GM23338 (cell line): Measurements from ENCODE around the gene SREBF2. TPM values are rescaled to one million over a fixed set of nuclear protein-coding genes. Genes with fewer than 3 reads are reported as not detected.

ENCODE experiments used
- ATAC-seq: fragments of 200-7000 bp; cut with Tn5 transposase; 3 replicates; pipeline ENCODE4 v1.9.1; 2020
- DNase-seq: peaks from one replicate; pipeline ENCODE4 v3.0.0-alpha.2; 2015; ENCODE audit warnings: low spot score
- H2AFZ ChIP-seq: fragments of 200-600 bp; sonication (generic); 2 replicates; pipeline ENCODE4 v1.8.0; 2016; ENCODE audit warnings: antibody characterized with exemption, mild to moderate bottlenecking, moderate library complexity
- H3F3A ChIP-seq: fragments of 200-600 bp; sonication (generic); replicated peaks from 2 replicates; pipeline ENCODE4 v1.8.0; 2017; ENCODE audit warnings: antibody characterized with exemption, mixed run types, low read depth
- H3K27ac ChIP-seq: fragments of 200-600 bp; sonication (generic); 2 replicates; pipeline ENCODE4 v1.6.1; 2016; ENCODE audit warnings: low read depth
- H3K27me3 ChIP-seq: fragments of 200-600 bp; sonication (generic); 2 replicates; pipeline ENCODE4 v1.8.0; 2016; ENCODE audit warnings: mild to moderate bottlenecking, mixed run types, moderate library complexity; ENCODE audit not compliant: insufficient read depth
- H3K36me3 ChIP-seq: fragments of 200-600 bp; sonication (generic); 2 replicates; pipeline ENCODE4 v1.8.0; 2016; ENCODE audit warnings: mild to moderate bottlenecking; ENCODE audit not compliant: insufficient read depth
- H3K4me1 ChIP-seq: fragments of 200-600 bp; sonication (generic); 2 replicates; pipeline ENCODE4 v1.8.0; 2016; ENCODE audit warnings: mild to moderate bottlenecking, moderate library complexity; ENCODE audit not compliant: insufficient read depth
- H3K4me2 ChIP-seq: fragments of 200-600 bp; sonication (generic); 2 replicates; pipeline ENCODE4 v1.7.1; 2017; ENCODE audit warnings: mixed run types
- H3K4me3 ChIP-seq: fragments of 200-600 bp; sonication (generic); 2 replicates; pipeline ENCODE4 v1.6.1; 2016; ENCODE audit warnings: mixed run types
- H3K79me2 ChIP-seq: fragments of 200-600 bp; sonication (generic); replicated peaks from 2 replicates; pipeline ENCODE4 v1.8.0; 2017; ENCODE audit warnings: mild to moderate bottlenecking; ENCODE audit not compliant: insufficient read depth
- H3K9me2 ChIP-seq: fragments of 200-600 bp; sonication (generic); 2 replicates; pipeline ENCODE4 v1.8.0; 2017; ENCODE audit not compliant: insufficient read depth
- H4K20me1 ChIP-seq: fragments of 200-600 bp; sonication (generic); replicated peaks from 2 replicates; pipeline ENCODE4 v1.8.0; 2017; ENCODE audit warnings: mild to moderate bottlenecking; ENCODE audit not compliant: insufficient read depth
- H3K27ac Mint-ChIP-seq: 2 replicates; pipeline ENCODE4 v1.8.0; 2020; ENCODE audit warnings: inconsistent platforms, mild to moderate bottlenecking, moderate library complexity, mixed read lengths
- H3K27me3 Mint-ChIP-seq: 3 replicates; pipeline ENCODE4 v1.8.0; 2022; ENCODE audit warnings: low read depth, mild to moderate bottlenecking, moderate library complexity, mixed read lengths, inconsistent platforms; ENCODE audit not compliant: insufficient read depth, poor library complexity
- H3K36me3 Mint-ChIP-seq: 3 replicates; pipeline ENCODE4 v1.8.0; 2021; ENCODE audit warnings: low read depth, mild to moderate bottlenecking, inconsistent platforms, moderate library complexity, mixed read lengths
- H3K4me1 Mint-ChIP-seq: 3 replicates; pipeline ENCODE4 v1.8.0; 2020; ENCODE audit warnings: mild to moderate bottlenecking, inconsistent platforms, mixed read lengths
- H3K4me3 Mint-ChIP-seq: 3 replicates; pipeline ENCODE4 v1.8.0; 2021; ENCODE audit warnings: moderate library complexity, mild to moderate bottlenecking, inconsistent platforms, mixed read lengths
- H3K9me3 Mint-ChIP-seq: 3 replicates; pipeline ENCODE4 v1.8.0; 2020; ENCODE audit warnings: moderate library complexity, mild to moderate bottlenecking, inconsistent platforms, mixed read lengths
- CREB1 ChIP-seq: fragments of 250-450 bp; sonication (Bioruptor Pico); IDR thresholded peaks from 2 replicates; pipeline ENCODE4 v1.5.0; 2020; ENCODE audit warnings: low read depth, mild to moderate bottlenecking, moderate library complexity
- CTCF ChIP-seq, 2 experiments: fragments of 200-600 bp in 1 of 2; sonication (generic) in 1 of 2; conservative IDR thresholded peaks; 2 replicates each; pipeline versions ENCODE4 v1.5.1 to v1.6.1; 2016 to 2017; ENCODE audit warnings: antibody characterized with exemption in 2 of 2, low read depth in 2 of 2, mild to moderate bottlenecking in 2 of 2, moderate library complexity in 1 of 2
- EZH2 ChIP-seq: fragments of 200-600 bp; sonication (generic); IDR thresholded peaks from one replicate; pipeline ENCODE4 v1.8.0; 2017; ENCODE audit warnings: antibody characterized with exemption, mild to moderate bottlenecking, low read depth; ENCODE audit not compliant: unreplicated experiment
- EZH2phosphoT487 ChIP-seq: fragments of 200-600 bp; sonication (generic); IDR thresholded peaks from one replicate; pipeline ENCODE4 v1.8.1; 2018; ENCODE audit warnings: antibody characterized with exemption; ENCODE audit not compliant: unreplicated experiment
- NANOG ChIP-seq: IDR thresholded peaks from 2 replicates; pipeline ENCODE4 v1.6.1; 2016; ENCODE audit warnings: antibody characterized with exemption, borderline replicate concordance
- POLR2AphosphoS5 ChIP-seq: IDR thresholded peaks from 2 replicates; pipeline ENCODE4 v1.6.1; 2016; ENCODE audit warnings: antibody characterized with exemption, low read depth
- REST ChIP-seq: IDR thresholded peaks from one replicate; pipeline ENCODE4 v1.6.1; 2018; ENCODE audit warnings: antibody characterized with exemption; ENCODE audit not compliant: unreplicated experiment
- STAT1 ChIP-seq: IDR thresholded peaks from one replicate; pipeline ENCODE4 v1.6.1; 2016; ENCODE audit warnings: antibody characterized with exemption; ENCODE audit not compliant: unreplicated experiment
- polyA plus RNA-seq: library from polyadenylated mRNA; unstranded; fragments of >200 nt; fragmentation: Nextera tagmentation; extraction: Ambion mirVana; gene quantifications from 2 replicates; pipeline ENCODE4 v1.2.1, GENCODE V29; 2016
- total RNA-seq: library from RNA; depleted of rRNA; stranded (reverse); fragments of >200 nt; shearing (Covaris generic); gene quantifications from 2 replicates; pipeline ENCODE4 v1.2.3, GENCODE V29; 2014

SREBF2 gene
- total and polyA plus RNA-seq, 2 experiments from 2014 or later: 48.7 to 163 TPM

- ATAC-seq (peak; percentile 77), DNase-seq (peak; percentile 89)
- Histone ChIP-seq H2AFZ (0 out of 2 replicates have a peak overlapping the region, but pooled peaks have one; percentile 47), H3K4me2 (peak overlapping the region; percentile 83), H3K27ac (no peak overlapping the region), H3K79me2 (no peaks in the 10 kb centered on the region), H3K36me3 (no peaks in the 10 kb centered on the region), H3K4me1 (peaks cover under 1% of the 10 kb centered on the region), H3F3A (0 out of 2 replicates have a peak, but pooled peaks cover 8% of the 10 kb centered on the region), H3K4me3 (peak overlapping the region; percentile 60), H4K20me1 (peaks cover 3% of the 10 kb centered on the region; the same call in 1 of the 2 replicates), H3K9me2 (no peaks in the 10 kb centered on the region), H3K27me3 (peaks cover 74% of the 10 kb centered on the region)
- peak; percentile 72 for TF ChIP-seq EZH2
- peak; percentile 69 to 87 for TF ChIP-seq CTCF (conservative IDR thresholded peaks at IDR 0.05; ENCODE audit: low read depth in 2 of 2)
- no peak for TF ChIP-seq CREB1 (CRISPR knock-in tag)
- no peak for TF ChIP-seq POLR2AphosphoS5
- no peaks in the 10 kb centered on the region; the same call in 2 of the 3 replicates for H3K36me3 Mint-ChIP-seq
- H3K4me1 Mint-ChIP-seq: peaks cover 11% of the 10 kb centered on the region
- peaks cover 75% of the 10 kb centered on the region for H3K27me3 Mint-ChIP-seq
- no peak overlapping the region for H3K27ac Mint-ChIP-seq
- no peaks in the 10 kb centered on the region; the same call in 2 of the 3 replicates for H3K9me3 Mint-ChIP-seq
- H3K4me3 Mint-ChIP-seq: peak overlapping the region; percentile 63
Observed at GRCh38 chr22:41925783-41926460, 93.0 kb downstream of the SREBF2 start.

GRCh38 chr22:41927813-41928212 lies 94.9 kb downstream of the SREBF2 start:
- H3K36me3 Mint-ChIP-seq: no peaks in the 10 kb centered on the region; the same call in 2 of the 3 replicates
- no peaks in the 10 kb centered on the region for H3K36me3 ChIP-seq
- no peaks in the 10 kb centered on the region for H3K79me2 ChIP-seq
- DNase-seq (no peak), ATAC-seq (no peak)
- peaks cover 6% of the 10 kb centered on the region for H4K20me1 ChIP-seq
- no peak overlapping the region for H3K27ac ChIP-seq
- H3K27me3 Mint-ChIP-seq: peaks cover 74% of the 10 kb centered on the region
- no peak overlapping the region for H3K27ac Mint-ChIP-seq
- H3K4me2 ChIP-seq: no peak overlapping the region
- H3K4me1 Mint-ChIP-seq: peaks cover 11% of the 10 kb centered on the region
- H2AFZ ChIP-seq: no peak overlapping the region
- H3K4me1 ChIP-seq: no peaks in the 10 kb centered on the region; the same call in none of the 2 replicates
- no peak overlapping the region; the same call in 2 of the 3 replicates for H3K4me3 Mint-ChIP-seq
- H3K9me3 Mint-ChIP-seq: no peaks in the 10 kb centered on the region; the same call in 2 of the 3 replicates
- no peak overlapping the region for H3K4me3 ChIP-seq
- 0 out of 2 replicates have a peak, but pooled peaks cover 8% of the 10 kb centered on the region for H3F3A ChIP-seq
- no peaks in the 10 kb centered on the region for H3K9me2 ChIP-seq
- peaks cover 59% of the 10 kb centered on the region for H3K27me3 ChIP-seq
- TF ChIP-seq EZH2 (no peak), REST (no peak), NANOG (no peak), EZH2phosphoT487 (no peak), CTCF (conservative IDR thresholded peaks at IDR 0.05; ENCODE audit: low read depth in 2 of 2) (no peak), STAT1 (no peak)
